GM18505 (cell line): ENCODE results near the gene SPRED3.

Source experiments
- ATAC-seq: cut with Tn5 transposase; IDR thresholded peaks from one replicate; pipeline ENCODE4 v1.9.1; 2021; ENCODE audit not compliant: unreplicated experiment
- POLR2A ChIP-seq: IDR thresholded peaks from 4 replicates; pipeline ENCODE4 v1.6.1; 2011; ENCODE audit warnings: borderline replicate concordance; ENCODE audit not compliant: insufficient read depth, insufficient read length; ENCODE audit errors: extremely low read depth

Gene SPRED3

DNA sequence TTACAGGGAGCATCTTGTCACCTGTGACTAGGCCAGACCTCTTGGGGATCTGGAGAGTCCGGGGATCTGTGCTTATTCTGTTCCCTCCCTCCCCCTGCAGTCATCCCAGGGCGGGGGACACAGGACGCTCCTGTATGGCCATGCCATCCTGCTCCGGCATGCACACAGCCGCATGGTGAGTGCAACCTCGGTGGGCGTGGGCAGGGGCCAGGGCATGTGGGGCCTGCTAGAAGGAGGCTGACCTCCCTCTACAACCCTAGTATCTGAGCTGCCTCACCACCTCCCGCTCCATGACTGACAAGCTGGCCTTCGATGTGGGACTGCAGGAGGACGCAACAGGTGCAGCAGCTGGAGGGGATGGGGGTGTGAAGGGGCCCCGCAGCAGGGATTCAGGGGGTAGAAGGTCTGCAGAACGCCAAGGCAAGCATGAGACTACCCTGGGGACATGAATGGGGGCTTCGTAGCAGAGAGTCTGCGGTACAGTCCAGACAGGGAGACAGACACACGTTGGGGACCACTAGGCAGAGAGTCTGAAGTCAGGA is 55.0 kb downstream of the SPRED3 start:
- TF ChIP-seq POLR2A: no peak
- ATAC-seq: no peak

DNA sequence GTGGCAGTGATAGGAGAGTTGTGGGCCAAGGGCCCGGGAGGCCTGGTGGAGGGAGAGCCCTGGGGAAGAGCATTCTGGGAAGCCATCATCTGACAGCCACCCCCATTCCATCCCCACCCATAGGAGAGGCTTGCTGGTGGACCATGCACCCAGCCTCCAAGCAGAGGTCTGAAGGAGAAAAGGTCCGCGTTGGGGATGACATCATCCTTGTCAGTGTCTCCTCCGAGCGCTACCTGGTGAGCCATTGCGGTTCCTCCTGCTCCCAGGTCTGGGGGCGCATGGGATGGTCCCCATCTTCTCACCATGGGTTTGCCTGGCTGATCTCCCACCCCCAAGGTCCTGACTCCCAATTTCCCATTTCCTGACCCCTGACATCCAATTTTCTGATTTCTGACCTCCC is 55.5 kb downstream of the SPRED3 start:
- no peak for ATAC-seq
- TF ChIP-seq POLR2A: no peak

DNA sequence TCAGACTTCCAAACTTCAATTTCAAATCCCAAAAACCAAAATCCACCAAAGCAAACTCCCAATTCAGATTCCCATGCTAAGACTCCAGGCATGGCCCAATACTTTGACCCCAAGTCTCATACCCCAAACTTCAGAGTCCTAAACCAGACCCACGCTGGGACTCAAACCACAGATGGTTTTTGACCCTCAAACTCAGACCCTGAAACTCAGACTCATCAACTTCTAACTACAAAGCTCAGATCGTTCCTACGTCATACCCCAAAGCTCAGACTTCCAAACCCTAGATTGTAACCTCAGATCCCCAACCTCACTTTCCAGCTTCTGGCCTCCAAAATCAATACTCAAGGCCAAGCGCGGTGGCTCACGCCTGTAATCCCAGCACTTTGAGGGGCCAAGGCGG is 56.9 kb downstream of the SPRED3 start:
- no peak for ATAC-seq
- no peak for TF ChIP-seq POLR2A

DNA sequence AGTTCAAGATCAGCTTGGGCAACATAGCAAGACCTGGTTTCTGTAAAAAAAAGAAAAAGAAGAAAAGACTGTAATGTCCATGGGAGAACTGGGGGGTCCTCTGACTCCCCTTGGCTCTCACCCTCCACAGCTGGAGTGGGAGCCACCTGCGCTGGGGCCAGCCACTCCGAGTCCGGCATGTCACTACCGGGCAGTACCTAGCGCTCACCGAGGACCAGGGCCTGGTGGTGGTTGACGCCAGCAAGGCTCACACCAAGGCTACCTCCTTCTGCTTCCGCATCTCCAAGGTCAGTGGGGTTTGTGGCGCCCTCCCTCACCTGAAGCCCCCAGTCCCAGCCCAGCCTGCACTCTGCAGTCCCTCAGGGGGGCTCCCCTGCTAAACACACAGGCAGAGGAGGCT is 59.7 kb downstream of the SPRED3 start:
- no peak for ATAC-seq
- TF ChIP-seq POLR2A: no peak
